ENCODE measurements around the gene FAM76B. TPM values are rescaled to one million over a fixed set of nuclear protein-coding genes. Genes with fewer than 3 reads are reported as not detected.
A peak's percentile ranks its signal among the peaks of the same experiment; 100 is the strongest.

FAM76B gene
- total and polyA plus RNA-seq, 9 of the 15 experiments (the other 6 are each of a cell fraction or from before 2014, with no cell fraction given), result 22.5 to 60.0 (median 35.0) TPM

GRCh38 chr11:95760941-95761340, 28.6 kb downstream of the FAM76B start:
- H4K20me1 ChIP-seq (replicated peaks; ENCODE audit: control insufficient read depth, insufficient read depth, low read length), result no peaks in the 10 kb centered on the region
- 91% methylated on average over 1 of the region's 1 CpG for WGBS (ENCODE audit: insufficient coverage, low coverage, missing lambda C conversion rate)
- no peaks in the 10 kb centered on the region; the same call in 1 of the 2 replicates for H3K9me3 ChIP-seq (replicated peaks; ENCODE audit: control insufficient read depth, insufficient read depth, low read depth, low read length)
- no peaks in the 10 kb centered on the region for H3K27me3 ChIP-seq (ENCODE audit: control insufficient read depth in 2 of 2, insufficient read depth in 2 of 2, low read length in 2 of 2)
- H3K9me1 ChIP-seq (ENCODE audit: control insufficient read depth, insufficient read depth, low read length), result no peaks in the 10 kb centered on the region
- ATAC-seq, result no peak
- ChIA-PET POLR2A (no interaction called here), CTCF (ENCODE audit: low intra/inter-chr PET ratio) (no interaction called here)
- H3K4me3 ChIP-seq, result no peak overlapping the region
- peak overlapping the region; percentile 43 for H2AFZ ChIP-seq (ENCODE audit: low read depth, low read length)
- DNase-seq (ENCODE audit: extremely low read depth in 1 of 4, low spot score in 3 of 4), result no peak
- H3K27ac ChIP-seq (ENCODE audit: extremely low read depth, low read depth, low read length), result no peak overlapping the region
- intact Hi-C loops (cut with micrococcal nuclease) (loop anchor here (5.0 to 10.0 kb wide), 3 partner anchors 219 to 696 kb away; partner anchors contain the start of gene SRSF8), in situ Hi-C loops (cut with MboI) (loop anchor here (5.0 kb wide), 1 partner anchor 599 kb away; no protein-coding TSS in a partner anchor)
- BruUV-seq (replicated peaks), result no TSS peak
- FAIRE-seq, result no peak
- H3K4me2 ChIP-seq (ENCODE audit: insufficient read depth, low read length), result no peak overlapping the region
- no peaks in the 10 kb centered on the region for H3K79me2 ChIP-seq (ENCODE audit: control insufficient read depth, insufficient read depth, low read length)
- H3K9ac ChIP-seq (ENCODE audit: insufficient read depth in 1 of 2, low read depth in 2 of 2, low read length in 2 of 2), result no peak overlapping the region
- peaks cover 0 to 5% of the 10 kb centered on the region in 2 experiments; a peak in 2 of 5 replicates for H3K4me1 ChIP-seq (replicated peaks in 1 of 2; ENCODE audit: control insufficient read depth in 2 of 2, insufficient read depth in 2 of 2, low read length in 2 of 2)
- H3K36me3 ChIP-seq (ENCODE audit: control insufficient read depth, insufficient read depth, low read length), result no peaks in the 10 kb centered on the region
- no peak for TF ChIP-seq ZNF318 (IDR thresholded peaks at IDR 0.05; ENCODE audit: borderline replicate concordance in 1 of 2, low read depth in 1 of 2)
- no peak for TF ChIP-seq ARHGAP35 (IDR thresholded peaks at IDR 0.05; ENCODE audit: partially characterized antibody)
- TF ChIP-seq MLLT1 (IDR thresholded peaks at IDR 0.05), result no peak
- TF ChIP-seq MCM3 (IDR thresholded peaks at IDR 0.05), result no peak
- TF ChIP-seq CAMTA2 (CRISPR knock-in tag; conservative IDR thresholded peaks at IDR 0.05), result no peak
- no peak for TF ChIP-seq ZNF584 (CRISPR knock-in tag; IDR thresholded peaks at IDR 0.05; ENCODE audit: low read depth)
- TF ChIP-seq RHOXF2B (CRISPR knock-in tag; conservative IDR thresholded peaks at IDR 0.05), result no peak
- no peak for TF ChIP-seq NFATC3 (IDR thresholded peaks at IDR 0.05)
- no peak for TF ChIP-seq RBFOX2 (IDR thresholded peaks at IDR 0.05; ENCODE audit: low read depth, low read length)
- no peak for TF ChIP-seq MAFK (IDR thresholded peaks at IDR 0.05; ENCODE audit: low read length)
- TF ChIP-seq ATF4 (CRISPR knock-in tag; IDR thresholded peaks at IDR 0.05), result no peak
- no peak for TF ChIP-seq ZNF311 (CRISPR knock-in tag; IDR thresholded peaks at IDR 0.05)
- no peak for TF ChIP-seq ELF4 (CRISPR knock-in tag; IDR thresholded peaks at IDR 0.05)
- TF ChIP-seq HIVEP1 (CRISPR knock-in tag; IDR thresholded peaks at IDR 0.05), result no peak

Measured in K562 (cell line).